ENCODE measurements around the gene ANXA4. TPM values are rescaled to one million over a fixed set of nuclear protein-coding genes. Genes with fewer than 3 reads are reported as not detected.

ANXA4 gene
- total RNA-seq, 1 experiment from 2014 or later: 51.1 TPM

GRCh38 chr2:69817729-69818501 lies 76.0 kb downstream of the ANXA4 start:
- CTCF ChIA-PET: interaction anchor here (4.7 kb wide), 1 partner anchor 93 kb away, joined by 89 read pairs; no protein-coding TSS in a partner anchor
- ATAC-seq: no peak
- POLR2A ChIA-PET (ENCODE audit: unreplicated experiment): no interaction called here
- Histone ChIP-seq H3K9ac (ENCODE audit: low read length) (no peak overlapping the region), H3K4me1 (ENCODE audit: insufficient read depth, low read length) (peaks cover 13% of the 10 kb centered on the region), H3F3A (ENCODE audit: low read length, unreplicated experiment) (no peaks in the 10 kb centered on the region), H3K9me3 (ENCODE audit: low read length) (no peaks in the 10 kb centered on the region), H3K79me2 (ENCODE audit: low read length) (no peaks in the 10 kb centered on the region), H3K27me3 (ENCODE audit: low read length) (no peaks in the 10 kb centered on the region), H4K20me1 (ENCODE audit: low read length) (no peaks in the 10 kb centered on the region), H2AFZ (ENCODE audit: low read length) (no peak overlapping the region), H3K27ac (ENCODE audit: low read length) (no peak overlapping the region), H3K4me2 (ENCODE audit: low read length) (no peak overlapping the region), H3K4me3 (ENCODE audit: low read length) (no peak overlapping the region), H3K36me3 (ENCODE audit: low read depth, low read length) (no peaks in the 10 kb centered on the region; the same call in 1 of the 2 replicates), H3K9me2 (replicated peaks; ENCODE audit: low read length) (no peaks in the 10 kb centered on the region)
- intact Hi-C loops (cut with micrococcal nuclease): loop anchor here (1.0 to 5.0 kb wide), 3 partner anchors 46 to 94 kb away; no protein-coding TSS in a partner anchor
- no TSS peak for BruUV-seq (replicated peaks)
- no peak for TF ChIP-seq CTCF (conservative IDR thresholded peaks at IDR 0.05; ENCODE audit: low read depth, low read length)
- no peak for TF ChIP-seq EZH2 (IDR thresholded peaks at IDR 0.05; ENCODE audit: low read length, unreplicated experiment)
- TF ChIP-seq EZH2phosphoT487 (IDR thresholded peaks at IDR 0.05; ENCODE audit: borderline replicate concordance, low read length): no peak
- DNase-seq: no peak

- no peaks in the 10 kb centered on the region for H4K20me1 ChIP-seq (ENCODE audit: low read length)
- H3F3A ChIP-seq (ENCODE audit: low read length, unreplicated experiment): no peaks in the 10 kb centered on the region
- ATAC-seq: no peak
- no peak overlapping the region for H3K27ac ChIP-seq (ENCODE audit: low read length)
- H2AFZ ChIP-seq (ENCODE audit: low read length): no peak overlapping the region
- POLR2A ChIA-PET (ENCODE audit: unreplicated experiment): no interaction called here
- no TSS peak for BruUV-seq (replicated peaks)
- H3K4me2 ChIP-seq (ENCODE audit: low read length): no peak overlapping the region
- no peak for TF ChIP-seq CTCF (conservative IDR thresholded peaks at IDR 0.05; ENCODE audit: low read depth, low read length)
- TF ChIP-seq EZH2phosphoT487 (IDR thresholded peaks at IDR 0.05; ENCODE audit: borderline replicate concordance, low read length): no peak
- no peak for TF ChIP-seq EZH2 (IDR thresholded peaks at IDR 0.05; ENCODE audit: low read length, unreplicated experiment)
- H3K79me2 ChIP-seq (ENCODE audit: low read length): peaks cover 35% of the 10 kb centered on the region
- H3K27me3 ChIP-seq (ENCODE audit: low read length): no peaks in the 10 kb centered on the region
- intact Hi-C loops (cut with micrococcal nuclease): no loop called here
- H3K36me3 ChIP-seq (ENCODE audit: low read depth, low read length): no peaks in the 10 kb centered on the region
- H3K9ac ChIP-seq (ENCODE audit: low read length): no peak overlapping the region
- no peaks in the 10 kb centered on the region for H3K9me3 ChIP-seq (ENCODE audit: low read length)
- CTCF ChIA-PET: interaction anchor here (1.0 to 1.2 kb wide), 2 partner anchors 11 to 103 kb away, joined by 4 read pairs; no protein-coding TSS in a partner anchor
- H3K4me1 ChIP-seq (ENCODE audit: insufficient read depth, low read length): peaks cover 19% of the 10 kb centered on the region
- H3K4me3 ChIP-seq (ENCODE audit: low read length): no peak overlapping the region
- H3K9me2 ChIP-seq (replicated peaks; ENCODE audit: low read length): no peaks in the 10 kb centered on the region
- no peak for DNase-seq
Observed at GRCh38 chr2:69827796-69828540, 86.0 kb downstream of the ANXA4 start.

Data from PC-3 (cell line).